Measurements from ENCODE around the gene RGS4. TPM values are rescaled to one million over a fixed set of nuclear protein-coding genes. Genes with fewer than 3 reads are reported as not detected.

The RGS4 gene
- total and polyA plus RNA-seq, 2 donors (not counting 1 experiment from before 2014, with no cell fraction given), result not detected

DNA sequence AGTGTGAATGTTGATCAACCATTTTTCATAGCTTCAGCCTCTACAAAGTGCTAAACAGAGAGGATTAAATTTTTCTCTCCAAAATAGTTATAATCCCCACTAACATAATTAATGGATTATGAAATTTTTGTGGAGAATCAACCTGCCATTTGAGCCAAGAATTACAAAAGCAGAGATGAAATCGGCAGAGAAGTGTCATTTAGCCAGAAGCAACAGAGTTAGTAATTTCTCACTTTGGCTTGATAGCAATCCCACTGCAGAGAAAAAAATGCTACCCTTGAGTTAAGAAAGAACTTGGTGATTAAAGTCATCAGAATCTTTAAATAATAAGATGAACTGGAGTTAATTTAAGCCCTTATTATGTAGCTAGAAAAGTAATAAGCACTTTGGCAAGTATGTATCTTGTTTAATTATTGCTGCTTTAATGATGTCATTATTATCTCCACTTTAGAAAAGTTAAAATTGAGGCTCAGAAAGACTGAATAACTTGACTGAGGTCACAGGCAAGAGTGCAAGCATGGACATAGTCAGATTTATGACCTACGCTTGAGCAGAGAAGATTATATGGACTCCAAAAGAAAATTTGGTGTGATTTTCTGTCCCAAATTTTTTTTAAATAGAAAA is 37.3 kb downstream of the RGS4 start:
- Mint-ChIP-seq H3K27ac (no peak overlapping the region), H3K4me1 (no peaks in the 10 kb centered on the region), H3K9me3 (ENCODE audit: insufficient read depth) (no peaks in the 10 kb centered on the region), H3K27me3 (peaks cover 15% of the 10 kb centered on the region), H3K4me3 (no peak overlapping the region)
- Histone ChIP-seq H3K27me3 (replicated peaks in 1 of 4; ENCODE audit: control extremely low read depth in 1 of 4, control insufficient read depth in 3 of 4, insufficient read depth in 4 of 4, low read length in 3 of 4) (peaks cover 0 to 5% (median 0%) of the 10 kb centered on the region in 4 experiments), H3K4me1 (ENCODE audit: control insufficient read depth in 2 of 2, insufficient read depth in 2 of 2, low read length in 2 of 2) (no peaks in the 10 kb centered on the region), H3K79me2 (ENCODE audit: control insufficient read depth, insufficient read depth, low read length) (no peaks in the 10 kb centered on the region), H2AFZ (ENCODE audit: insufficient read depth, low read depth, low read length, poor library complexity, severe bottlenecking) (no peak overlapping the region), H3K27ac (ENCODE audit: low read length in 2 of 2) (no peak overlapping the region), H3K9ac (ENCODE audit: low read length) (no peak overlapping the region), H3K4me3 (ENCODE audit: control extremely low read depth in 1 of 5, extremely low read depth in 1 of 5, insufficient read depth in 1 of 5, low read depth in 2 of 5, low read length in 4 of 5) (no peak overlapping the region), H4K20me1 (ENCODE audit: control insufficient read depth, insufficient read depth, low read length, poor library complexity, severe bottlenecking) (no peaks in the 10 kb centered on the region), H3K4me2 (replicated peaks; ENCODE audit: low read depth, low read length, poor library complexity, severe bottlenecking) (no peak overlapping the region), H3K9me3 (ENCODE audit: control extremely low read depth in 1 of 3, control insufficient read depth in 2 of 3, insufficient read depth in 1 of 3, low read length in 2 of 3) (peaks cover 0 to 7% (median 0%) of the 10 kb centered on the region in 3 donors), H3K36me3 (replicated peaks in 1 of 2; ENCODE audit: control extremely low read depth in 1 of 2, control insufficient read depth in 1 of 2, extremely low read depth in 1 of 2, insufficient read depth in 2 of 2, low read length in 1 of 2) (no peaks in the 10 kb centered on the region)
- intact Hi-C loops (cut with micrococcal nuclease), result no loop called here
- TF ChIP-seq, protein P1, sequence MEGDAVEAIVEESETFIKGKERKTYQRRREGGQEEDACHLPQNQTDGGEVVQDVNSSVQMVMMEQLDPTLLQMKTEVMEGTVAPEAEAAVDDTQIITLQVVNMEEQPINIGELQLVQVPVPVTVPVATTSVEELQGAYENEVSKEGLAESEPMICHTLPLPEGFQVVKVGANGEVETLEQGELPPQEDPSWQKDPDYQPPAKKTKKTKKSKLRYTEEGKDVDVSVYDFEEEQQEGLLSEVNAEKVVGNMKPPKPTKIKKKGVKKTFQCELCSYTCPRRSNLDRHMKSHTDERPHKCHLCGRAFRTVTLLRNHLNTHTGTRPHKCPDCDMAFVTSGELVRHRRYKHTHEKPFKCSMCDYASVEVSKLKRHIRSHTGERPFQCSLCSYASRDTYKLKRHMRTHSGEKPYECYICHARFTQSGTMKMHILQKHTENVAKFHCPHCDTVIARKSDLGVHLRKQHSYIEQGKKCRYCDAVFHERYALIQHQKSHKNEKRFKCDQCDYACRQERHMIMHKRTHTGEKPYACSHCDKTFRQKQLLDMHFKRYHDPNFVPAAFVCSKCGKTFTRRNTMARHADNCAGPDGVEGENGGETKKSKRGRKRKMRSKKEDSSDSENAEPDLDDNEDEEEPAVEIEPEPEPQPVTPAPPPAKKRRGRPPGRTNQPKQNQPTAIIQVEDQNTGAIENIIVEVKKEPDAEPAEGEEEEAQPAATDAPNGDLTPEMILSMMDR (IDR thresholded peaks at IDR 0.05), result no peak
- TF ChIP-seq EZH2 (IDR thresholded peaks at IDR 0.05; ENCODE audit: borderline replicate concordance, insufficient read depth, low read depth, low read length, poor library complexity, severe bottlenecking), result no peak
- POLR2A ChIA-PET, result no interaction called here
- no peak for DNase-seq
- CTCF ChIA-PET, result no interaction called here
- ATAC-seq (ENCODE audit: low read depth), result no peak
- WGBS (ENCODE audit: insufficient coverage), result 100% methylated on average over 1 of the region's 2 CpGs

DNA sequence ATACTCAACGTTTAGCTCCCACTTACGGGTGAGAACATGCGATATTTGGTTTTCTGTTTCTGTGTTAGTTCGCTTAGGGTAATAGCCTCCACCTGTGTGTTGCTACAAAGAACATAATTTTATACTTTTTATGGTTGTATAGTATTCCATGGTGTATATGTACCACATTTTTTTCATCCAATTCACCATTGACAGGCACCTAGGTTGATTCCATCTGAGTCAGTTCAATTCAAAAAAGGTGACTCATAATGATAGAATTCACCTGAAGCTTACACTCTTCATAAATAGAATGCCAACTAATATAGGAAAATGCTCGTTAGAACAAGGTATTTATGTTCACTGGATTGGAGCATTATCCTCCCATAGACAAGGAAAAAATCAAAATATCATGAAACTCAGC is 38.5 kb downstream of the RGS4 start:
- Histone ChIP-seq H2AFZ (ENCODE audit: insufficient read depth, low read depth, low read length, poor library complexity, severe bottlenecking) (no peak overlapping the region), H3K4me3 (ENCODE audit: control extremely low read depth in 1 of 5, extremely low read depth in 1 of 5, insufficient read depth in 1 of 5, low read depth in 2 of 5, low read length in 4 of 5) (no peak overlapping the region), H3K36me3 (replicated peaks in 1 of 2; ENCODE audit: control extremely low read depth in 1 of 2, control insufficient read depth in 1 of 2, extremely low read depth in 1 of 2, insufficient read depth in 2 of 2, low read length in 1 of 2) (no peaks in the 10 kb centered on the region), H3K4me2 (replicated peaks; ENCODE audit: low read depth, low read length, poor library complexity, severe bottlenecking) (no peak overlapping the region), H3K9ac (ENCODE audit: low read length) (no peak overlapping the region), H4K20me1 (ENCODE audit: control insufficient read depth, insufficient read depth, low read length, poor library complexity, severe bottlenecking) (no peaks in the 10 kb centered on the region), H3K9me3 (ENCODE audit: control extremely low read depth in 1 of 3, control insufficient read depth in 2 of 3, insufficient read depth in 1 of 3, low read length in 2 of 3) (peaks cover 0 to 7% (median 0%) of the 10 kb centered on the region in 3 donors), H3K4me1 (ENCODE audit: control insufficient read depth in 2 of 2, insufficient read depth in 2 of 2, low read length in 2 of 2) (no peaks in the 10 kb centered on the region), H3K27me3 (replicated peaks in 1 of 4; ENCODE audit: control extremely low read depth in 1 of 4, control insufficient read depth in 3 of 4, insufficient read depth in 4 of 4, low read length in 3 of 4) (peaks cover 0 to 5% (median 0%) of the 10 kb centered on the region in 4 experiments), H3K79me2 (ENCODE audit: control insufficient read depth, insufficient read depth, low read length) (no peaks in the 10 kb centered on the region), H3K27ac (ENCODE audit: low read length in 2 of 2) (no peak overlapping the region)
- WGBS (ENCODE audit: insufficient coverage), result no CpG with 5 or more reads among the region's 5 CpGs
- Mint-ChIP-seq H3K27me3 (peaks cover 15% of the 10 kb centered on the region), H3K9me3 (ENCODE audit: insufficient read depth) (no peaks in the 10 kb centered on the region), H3K4me1 (no peaks in the 10 kb centered on the region), H3K4me3 (no peak overlapping the region), H3K27ac (no peak overlapping the region)
- intact Hi-C loops (cut with micrococcal nuclease), result no loop called here
- ChIA-PET POLR2A (no interaction called here), CTCF (no interaction called here)
- DNase-seq (no peak), ATAC-seq (ENCODE audit: low read depth) (no peak)
- TF ChIP-seq, protein P1 (IDR thresholded peaks at IDR 0.05), result no peak
- TF ChIP-seq EZH2 (IDR thresholded peaks at IDR 0.05; ENCODE audit: borderline replicate concordance, insufficient read depth, low read depth, low read length, poor library complexity, severe bottlenecking), result no peak
